GM11168 (cell line): ENCODE data around the gene ALS2CL.

ENCODE experiments used
- in situ Hi-C: fragments of 300-500 bp; cut with MboI; formaldehyde crosslinking; loops from one replicate; pipeline ENCODE4 v1.12.0; 2022; ENCODE audit warnings: low sequenced_read_pairs; ENCODE audit not compliant: unreplicated experiment

ALS2CL gene

DNA sequence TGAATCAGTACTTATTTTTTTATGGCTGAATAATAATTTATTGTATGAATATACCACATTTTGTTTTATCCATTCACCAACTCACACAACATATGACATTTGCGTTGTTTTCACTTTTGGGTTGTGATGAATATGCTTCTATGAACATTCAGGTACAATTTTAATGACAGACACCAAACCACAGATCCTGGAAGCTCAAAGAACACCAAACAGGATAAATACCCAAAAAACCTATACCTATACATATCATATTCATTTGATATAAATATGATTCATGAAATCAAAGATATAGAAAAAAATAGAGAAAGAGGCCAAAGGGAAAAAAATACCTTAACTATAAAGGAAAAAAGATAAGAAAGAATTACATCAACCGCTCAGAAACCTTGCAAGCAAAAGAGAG is 45.4 kb downstream of the ALS2CL start:
- in situ Hi-C loops, result no loop called here

DNA sequence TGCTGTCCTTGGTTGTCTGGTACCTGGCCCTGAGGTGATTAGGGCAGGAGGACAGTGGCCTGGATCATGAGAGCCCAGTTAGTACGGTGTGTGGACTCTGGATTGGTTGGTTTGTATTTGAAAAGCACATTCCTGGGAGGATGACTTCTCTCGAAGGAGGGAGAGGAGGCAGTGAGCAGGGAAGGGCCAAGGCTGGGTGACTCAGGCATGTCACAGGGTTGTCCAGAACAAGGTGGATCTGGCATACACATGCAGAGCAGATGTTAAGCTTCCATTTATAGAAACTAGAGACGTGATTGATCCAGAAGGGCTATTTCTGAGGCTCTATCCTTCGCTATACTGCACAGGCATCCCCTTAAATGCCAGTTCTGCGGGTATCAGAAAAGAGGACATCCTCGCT is 46.8 kb downstream of the ALS2CL start:
- in situ Hi-C loops, result no loop called here

DNA sequence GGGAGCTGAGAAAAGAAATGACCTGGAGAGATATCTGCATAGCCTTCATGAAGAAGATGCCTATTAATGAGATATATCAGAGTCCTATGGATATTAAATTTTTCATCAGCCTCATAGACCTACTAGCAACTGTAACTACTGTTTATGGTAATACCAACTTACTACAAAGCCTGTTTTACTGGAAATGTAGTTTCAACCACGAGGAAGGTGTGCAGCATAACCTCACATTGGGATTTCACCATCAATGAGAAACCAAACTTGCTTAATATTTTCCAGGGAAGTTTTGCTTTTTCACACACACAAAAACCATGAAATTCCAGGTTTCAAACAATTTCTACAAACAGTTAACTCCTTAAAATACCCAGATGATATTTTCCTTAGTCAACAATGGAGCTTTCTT is 49.8 kb downstream of the ALS2CL start:
- in situ Hi-C loops, result no loop called here

DNA sequence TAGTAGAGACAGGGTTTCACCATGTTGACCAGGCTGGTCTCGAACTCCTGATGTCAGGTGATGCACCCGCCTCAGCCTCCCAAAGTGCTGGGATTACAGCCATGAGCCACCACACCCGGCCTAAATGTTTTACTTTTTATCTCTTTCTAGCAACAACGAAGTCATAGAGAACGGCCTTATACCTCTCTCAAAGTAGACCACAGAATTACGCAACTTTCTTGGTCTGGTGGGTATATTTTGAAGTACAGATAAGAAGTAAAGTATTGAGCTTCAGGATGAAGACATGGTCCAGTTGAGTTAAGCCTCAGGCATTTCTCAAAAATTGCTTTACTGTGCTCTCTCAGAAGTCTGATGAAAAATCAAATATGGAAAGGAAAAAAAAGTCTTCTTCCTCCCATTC is 50.5 kb downstream of the ALS2CL start:
- in situ Hi-C loops, result no loop called here

DNA sequence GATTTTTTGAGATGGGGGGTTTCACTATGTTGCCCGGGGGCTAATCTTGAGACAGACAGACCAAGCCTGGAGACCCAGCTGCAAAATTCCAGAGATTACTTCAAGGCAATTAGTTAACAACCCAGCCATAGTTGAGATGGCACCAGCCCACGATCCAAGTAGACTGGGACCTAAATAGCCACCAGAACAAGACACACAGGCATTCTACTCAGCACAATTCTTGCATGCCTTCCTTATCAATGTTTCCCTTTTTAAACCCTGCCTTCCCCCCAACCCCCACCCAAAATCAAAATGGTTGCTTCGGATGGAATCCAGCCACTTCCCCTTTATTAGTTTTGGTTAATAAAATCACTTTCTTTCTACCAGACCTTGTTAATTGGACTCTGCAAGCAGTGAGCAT is 52.6 kb downstream of the ALS2CL start:
- in situ Hi-C loops, result no loop called here

DNA sequence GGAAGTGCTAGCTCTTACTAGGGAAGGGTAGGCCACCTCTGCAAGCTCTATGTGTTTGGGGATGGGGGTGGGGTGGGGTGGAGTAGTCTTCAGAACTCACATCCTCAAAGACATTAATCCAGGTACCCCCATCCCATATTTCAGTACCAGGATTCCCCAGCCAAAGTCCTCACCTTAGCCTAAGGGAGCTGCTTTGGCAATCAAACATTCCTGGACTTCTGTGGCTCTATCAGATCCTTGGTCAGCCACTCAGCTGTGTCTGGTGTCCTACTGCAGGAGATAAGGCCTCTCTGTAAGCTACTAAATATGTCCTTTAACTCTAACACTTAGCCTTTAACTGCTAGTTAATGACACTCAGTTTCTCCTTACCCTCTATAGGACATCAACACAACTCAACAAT is 54.3 kb downstream of the ALS2CL start:
- in situ Hi-C loops, result no loop called here

DNA sequence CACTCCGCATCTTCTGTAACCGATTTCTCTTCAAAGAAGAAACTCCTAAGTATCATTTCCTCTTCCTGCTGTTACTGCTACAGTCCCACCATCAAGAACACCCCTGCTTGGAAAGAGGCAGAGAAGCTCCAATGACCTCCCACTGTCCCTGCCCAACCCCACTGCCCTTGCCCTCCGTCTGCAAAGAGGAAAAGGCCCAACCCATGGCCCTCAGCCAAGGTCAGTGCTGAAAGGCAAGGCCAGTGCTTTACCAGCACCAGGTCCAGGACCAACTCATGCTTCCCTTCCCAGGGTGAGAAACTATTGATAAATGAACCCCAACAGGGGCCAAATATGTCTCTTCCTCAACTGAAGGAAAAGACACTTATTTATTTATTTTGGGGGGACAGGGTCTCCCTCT is 58.6 kb downstream of the ALS2CL start:
- in situ Hi-C loops, result no loop called here

DNA sequence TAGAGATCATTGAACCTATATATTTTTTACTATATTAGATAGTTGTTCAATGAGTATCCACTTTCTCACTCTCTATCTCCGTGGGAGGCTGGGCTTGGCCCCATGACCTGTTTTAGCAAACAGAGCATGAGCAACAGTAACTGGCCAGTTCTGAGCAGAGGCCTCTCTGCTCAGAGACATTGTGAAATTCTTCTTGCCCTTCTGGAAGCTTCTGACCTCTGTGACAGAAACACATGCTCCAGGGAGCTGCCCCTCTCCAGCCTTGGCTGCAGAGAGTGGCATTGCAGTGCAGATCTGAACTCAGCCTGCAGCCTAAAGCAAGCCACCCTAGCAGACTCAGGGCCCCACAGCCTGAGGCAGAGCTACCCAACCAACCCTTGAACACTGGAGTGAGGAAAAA is 60.7 kb downstream of the ALS2CL start:
- in situ Hi-C loops, result no loop called here

DNA sequence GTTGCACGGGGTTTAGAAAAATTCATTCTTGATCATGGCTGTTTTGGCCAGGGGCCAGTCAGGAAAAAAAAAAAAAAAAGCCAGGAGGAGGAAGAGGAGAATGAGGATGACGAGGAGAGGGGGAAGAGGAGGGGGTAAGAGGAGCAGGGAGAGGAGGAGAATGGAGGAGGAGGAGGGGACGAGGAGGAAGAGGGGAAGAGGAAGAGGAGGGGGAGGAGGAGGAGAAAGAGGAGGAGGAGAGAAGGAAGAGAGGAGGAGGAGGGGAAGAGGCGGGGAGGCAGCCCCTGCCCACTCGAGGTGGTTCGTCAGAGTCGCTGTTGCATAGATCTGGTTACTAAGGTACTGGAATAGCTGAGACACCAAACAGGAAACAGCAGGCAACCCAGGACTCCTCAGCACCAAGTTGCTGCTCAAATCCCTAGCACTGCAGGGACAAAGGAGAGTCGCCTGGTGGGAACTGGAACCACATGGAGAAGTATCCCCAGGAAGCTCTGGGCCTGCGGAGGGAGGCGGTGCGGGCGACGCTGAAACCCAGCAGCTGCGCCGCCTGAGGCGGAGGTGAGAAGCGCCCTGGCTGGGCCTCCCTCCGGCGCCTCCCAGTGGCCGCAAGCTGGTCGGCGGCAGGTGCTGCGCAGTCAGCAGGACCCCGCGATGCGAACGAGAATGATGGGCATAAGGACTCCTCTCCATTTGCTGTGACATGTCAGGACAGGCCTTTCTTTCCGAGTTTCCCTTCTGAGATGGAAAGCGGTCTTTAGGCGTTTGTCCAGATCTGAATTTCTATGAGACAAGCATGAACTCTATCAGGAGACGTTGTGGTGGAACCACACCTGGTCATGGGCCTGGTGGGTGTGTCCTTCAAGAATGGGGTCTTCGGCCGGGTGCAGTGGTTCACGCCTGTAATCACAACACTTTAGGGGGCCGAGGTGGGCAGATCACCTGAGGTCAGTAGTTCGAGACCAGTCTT is 63.6 kb downstream of the ALS2CL start:
- in situ Hi-C loops, result loop anchor here (5.0 to 10.0 kb wide), 2 partner anchors 75 to 143 kb away; no protein-coding TSS in a partner anchor

DNA sequence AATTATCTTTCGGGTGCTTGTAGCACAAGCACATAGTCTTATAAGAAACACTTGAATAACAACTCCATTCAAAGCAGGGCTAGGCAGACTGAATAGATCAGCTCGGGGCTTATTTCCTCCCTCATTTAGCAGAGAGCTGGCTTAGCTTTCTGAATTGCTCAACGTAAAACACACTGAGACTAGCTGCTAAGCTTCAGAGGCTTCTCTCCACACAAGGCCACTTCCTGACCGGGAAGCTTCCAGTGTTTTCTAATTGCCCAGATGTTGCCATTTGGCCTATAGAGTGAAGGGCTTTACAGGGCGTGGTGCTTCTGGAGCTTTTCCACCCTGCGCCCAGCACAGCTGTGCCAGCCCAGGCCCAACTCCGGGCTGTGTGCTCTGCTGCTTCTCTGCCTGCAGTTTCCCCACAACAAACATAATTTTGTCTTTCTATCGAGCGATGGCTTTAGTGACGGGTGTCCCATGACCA is 64.5 kb downstream of the ALS2CL start:
- in situ Hi-C loops, result loop anchor here (5.0 to 10.0 kb wide), 2 partner anchors 74 to 142 kb away; no protein-coding TSS in a partner anchor

DNA sequence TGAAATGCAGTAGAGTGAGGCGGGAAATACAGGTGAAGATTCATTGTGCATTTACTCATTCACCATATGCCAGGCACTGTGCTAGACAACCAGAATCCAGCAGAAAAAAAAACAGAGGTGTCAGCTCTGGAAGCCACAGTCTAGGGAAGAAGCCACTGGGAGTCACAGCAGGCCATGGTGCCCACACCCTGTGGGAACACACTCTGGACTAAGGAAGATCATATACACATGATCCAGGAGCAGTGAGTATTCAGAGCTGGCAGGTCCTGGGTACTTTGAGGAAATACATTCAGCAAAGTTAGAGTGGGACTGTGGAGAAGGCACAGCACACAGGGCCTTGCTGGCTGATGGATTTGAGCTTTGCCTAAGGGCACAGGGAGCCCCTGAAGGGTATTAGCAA is 66.4 kb downstream of the ALS2CL start:
- in situ Hi-C loops, result loop anchor here (5.0 to 10.0 kb wide), 2 partner anchors 72 to 140 kb away; no protein-coding TSS in a partner anchor

DNA sequence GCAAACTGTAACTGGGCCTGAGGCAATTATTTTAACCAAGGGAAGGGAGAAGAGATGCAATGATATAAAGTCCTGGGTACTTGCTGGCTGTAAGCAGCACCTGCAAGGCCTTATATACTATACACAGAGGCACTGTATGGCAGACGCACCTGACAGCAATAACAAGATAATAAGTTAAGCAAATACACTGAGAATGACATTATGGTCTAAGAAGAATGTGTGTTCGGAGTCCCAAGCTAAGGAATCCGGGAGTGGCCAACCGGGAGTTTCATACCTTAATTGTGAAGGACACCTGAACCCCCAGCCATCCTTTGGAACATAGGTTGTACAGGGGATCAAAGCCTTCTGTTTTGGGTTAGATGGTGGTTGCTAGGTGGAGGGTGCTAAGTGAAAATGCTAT is 67.4 kb downstream of the ALS2CL start:
- in situ Hi-C loops, result loop anchor here (5.0 to 10.0 kb wide), 2 partner anchors 71 to 139 kb away; no protein-coding TSS in a partner anchor

DNA sequence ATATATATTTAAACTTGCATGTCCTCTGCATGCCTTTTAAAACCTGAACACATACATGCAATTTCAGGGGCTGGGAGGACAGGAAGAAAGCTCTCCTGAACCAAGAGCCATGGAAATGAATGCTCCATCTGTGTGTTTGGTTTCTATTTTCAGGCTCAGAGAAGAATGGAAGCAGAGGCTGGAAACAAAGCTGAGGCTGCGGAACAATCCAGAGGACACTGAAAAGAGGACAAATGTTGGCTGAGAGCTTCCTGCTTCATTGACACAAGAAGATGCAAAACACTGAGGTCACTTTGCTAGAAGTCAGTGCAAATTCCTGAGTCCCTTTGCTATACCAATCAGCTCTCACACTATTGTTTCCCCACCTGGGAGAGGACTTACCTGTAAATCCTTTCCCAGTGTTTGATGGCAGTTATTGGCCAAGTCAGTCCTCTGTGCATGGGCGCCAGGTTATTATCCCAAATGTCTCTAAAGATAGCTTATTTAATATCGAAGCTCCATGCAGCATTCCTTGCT is 68.4 kb downstream of the ALS2CL start:
- in situ Hi-C loops, result loop anchor here (5.0 to 10.0 kb wide), 2 partner anchors 70 to 138 kb away; no protein-coding TSS in a partner anchor

DNA sequence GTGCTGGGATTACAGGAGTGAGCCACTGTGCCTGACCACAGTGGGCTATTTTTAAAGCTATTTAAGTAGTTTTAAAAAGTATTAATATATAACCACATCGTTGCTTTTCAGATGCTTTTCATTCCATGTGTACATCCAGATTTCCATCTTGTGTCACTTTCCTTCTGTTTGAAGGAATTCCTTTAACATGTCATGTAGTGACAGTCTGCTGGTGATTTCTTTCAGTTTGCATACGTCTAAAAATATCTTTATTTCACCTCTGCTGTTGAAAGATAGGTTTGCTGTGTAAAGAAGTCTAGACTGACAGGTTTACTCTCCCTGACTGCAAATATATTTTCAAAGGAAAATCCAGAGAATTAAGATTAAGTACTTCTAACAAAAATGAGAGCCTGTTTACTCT is 68.9 kb downstream of the ALS2CL start:
- in situ Hi-C loops, result loop anchor here (10.0 kb wide), 1 partner anchor 70 kb away; no protein-coding TSS in a partner anchor

DNA sequence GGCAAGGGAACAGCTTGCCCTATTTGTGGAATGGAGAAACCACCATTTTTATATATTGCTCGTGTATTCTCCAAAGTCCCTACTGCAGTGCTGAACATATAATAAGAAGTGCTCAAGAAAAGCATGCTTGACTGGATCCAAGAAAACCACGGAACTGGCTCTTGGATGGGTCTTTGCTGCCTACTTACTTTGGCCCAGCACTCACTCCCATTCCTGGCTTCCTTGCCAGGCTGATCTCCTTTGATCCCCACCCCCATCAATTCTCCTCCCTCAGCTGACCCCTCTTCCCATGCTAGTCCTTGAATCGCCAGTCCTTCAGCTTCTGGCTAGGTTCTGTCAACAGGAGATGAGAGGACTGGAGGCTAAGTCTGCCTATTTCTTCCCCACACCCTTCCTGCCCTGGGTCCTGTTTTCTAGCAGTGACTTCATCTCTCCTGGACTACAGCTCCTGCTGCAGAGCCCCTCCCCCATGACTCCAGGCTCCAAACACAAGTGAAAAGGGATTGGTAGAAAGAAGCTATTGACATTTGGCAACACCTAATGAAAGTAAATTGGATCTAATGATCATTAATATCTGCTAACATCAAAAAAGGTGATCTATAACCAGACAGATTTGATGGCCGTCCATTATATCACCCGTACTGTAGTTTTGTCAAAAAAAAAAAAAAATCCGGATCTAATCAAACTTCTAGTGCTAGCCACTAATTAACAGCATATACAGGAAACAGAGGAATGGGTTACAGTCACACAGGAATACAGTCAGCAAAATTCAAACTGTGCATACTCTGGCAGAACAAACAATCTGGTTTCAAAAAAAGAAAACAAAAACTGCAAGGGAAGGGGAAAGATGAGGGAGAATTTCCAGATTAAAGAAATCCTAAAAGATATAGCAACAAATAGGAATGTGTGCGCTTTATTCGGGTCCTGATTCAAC is 73.4 kb downstream of the ALS2CL start:
- in situ Hi-C loops, result loop anchor here (10.0 kb wide), 1 partner anchor 65 kb away; no protein-coding TSS in a partner anchor
